ENCODE results near the gene CD248. TPM values are rescaled to one million over a fixed set of nuclear protein-coding genes. Genes with fewer than 3 reads are reported as not detected.
A peak's percentile ranks its signal among the peaks of the same experiment; 100 is the strongest.

The CD248 gene
- total RNA-seq, 3 donors from 2014 or later: 17.3 to 69.1 (median 24.9) TPM

DNA sequence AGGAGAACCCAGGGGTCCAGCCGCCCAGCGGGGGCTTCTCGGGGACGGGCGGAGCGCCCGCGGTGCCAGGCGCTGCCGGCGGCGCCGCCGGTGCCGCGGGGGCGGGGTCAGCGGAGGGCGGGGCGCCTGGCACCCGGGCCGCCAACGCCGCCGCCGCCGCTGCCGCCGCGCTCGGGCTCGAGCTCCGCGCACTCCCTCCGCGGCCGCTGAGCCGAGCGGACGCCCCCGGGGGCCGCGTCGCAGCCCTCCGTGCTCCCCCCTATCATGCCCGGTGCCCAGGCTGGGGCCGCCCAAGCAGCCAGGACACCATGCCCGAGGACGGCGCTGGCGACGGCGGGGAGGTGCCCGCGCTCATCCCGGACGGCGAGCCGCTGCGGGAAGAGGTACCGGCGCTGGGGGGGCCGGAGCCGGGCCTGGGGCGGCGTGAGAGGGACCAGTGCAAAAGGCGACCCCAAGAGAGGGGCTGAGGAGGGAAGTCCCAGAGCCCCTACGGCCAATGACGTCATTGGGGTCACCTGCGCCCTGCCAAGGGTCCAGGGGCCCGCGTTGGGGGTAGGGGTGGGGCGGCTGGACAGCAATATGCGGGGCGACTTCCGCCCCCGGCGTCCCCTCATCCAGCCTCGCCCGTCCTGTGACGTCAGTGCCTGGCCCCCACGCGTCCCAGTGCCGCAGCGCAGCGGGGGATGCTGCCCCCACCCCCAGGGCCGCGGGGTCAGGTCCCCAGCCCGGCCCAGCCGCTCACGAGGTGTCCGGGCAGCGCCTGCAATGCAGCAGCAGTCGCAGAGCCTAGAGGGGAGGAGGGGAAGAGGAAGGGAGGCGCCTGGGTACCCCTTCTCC lies 24.9 kb downstream of the CD248 start, which contains the start of gene TMEM151A:
TMEM151A (plus strand) TSS at position 189 of the 837 bp plus-strand sequence; CDS start at position 309, 120 bp downstream.
- TF ChIP-seq POLR2A (IDR thresholded peaks at IDR 0.05) (no peak), POLR2AphosphoS5 (IDR thresholded peaks at IDR 0.05) (no peak)
- TF ChIP-seq, protein P1, sequence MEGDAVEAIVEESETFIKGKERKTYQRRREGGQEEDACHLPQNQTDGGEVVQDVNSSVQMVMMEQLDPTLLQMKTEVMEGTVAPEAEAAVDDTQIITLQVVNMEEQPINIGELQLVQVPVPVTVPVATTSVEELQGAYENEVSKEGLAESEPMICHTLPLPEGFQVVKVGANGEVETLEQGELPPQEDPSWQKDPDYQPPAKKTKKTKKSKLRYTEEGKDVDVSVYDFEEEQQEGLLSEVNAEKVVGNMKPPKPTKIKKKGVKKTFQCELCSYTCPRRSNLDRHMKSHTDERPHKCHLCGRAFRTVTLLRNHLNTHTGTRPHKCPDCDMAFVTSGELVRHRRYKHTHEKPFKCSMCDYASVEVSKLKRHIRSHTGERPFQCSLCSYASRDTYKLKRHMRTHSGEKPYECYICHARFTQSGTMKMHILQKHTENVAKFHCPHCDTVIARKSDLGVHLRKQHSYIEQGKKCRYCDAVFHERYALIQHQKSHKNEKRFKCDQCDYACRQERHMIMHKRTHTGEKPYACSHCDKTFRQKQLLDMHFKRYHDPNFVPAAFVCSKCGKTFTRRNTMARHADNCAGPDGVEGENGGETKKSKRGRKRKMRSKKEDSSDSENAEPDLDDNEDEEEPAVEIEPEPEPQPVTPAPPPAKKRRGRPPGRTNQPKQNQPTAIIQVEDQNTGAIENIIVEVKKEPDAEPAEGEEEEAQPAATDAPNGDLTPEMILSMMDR (IDR thresholded peaks at IDR 0.05): no peak
- no peaks in the 10 kb centered on the region for H3K9me3 ChIP-seq
- no peak for DNase-seq (ENCODE audit: low spot score in 2 of 2)
- peaks cover 0 to 15% of the 10 kb centered on the region in 2 donors for H3K4me1 ChIP-seq
- no peak within 1 kb of the TSS for H3K27ac ChIP-seq
- intact Hi-C loops (cut with DNase I; ENCODE audit: low total_unique reads): loop anchor here (1.0 kb wide), 1 partner anchor 33 kb away; no protein-coding TSS in a partner anchor
- peak within 1 kb of the TSS; percentile 32 to 66 (median 42) for H3K4me3 ChIP-seq
- H3K27me3 ChIP-seq: peaks cover 5 to 39% of the 10 kb centered on the region in 2 donors
- no peaks in the 10 kb centered on the region for H3K36me3 ChIP-seq

DNA sequence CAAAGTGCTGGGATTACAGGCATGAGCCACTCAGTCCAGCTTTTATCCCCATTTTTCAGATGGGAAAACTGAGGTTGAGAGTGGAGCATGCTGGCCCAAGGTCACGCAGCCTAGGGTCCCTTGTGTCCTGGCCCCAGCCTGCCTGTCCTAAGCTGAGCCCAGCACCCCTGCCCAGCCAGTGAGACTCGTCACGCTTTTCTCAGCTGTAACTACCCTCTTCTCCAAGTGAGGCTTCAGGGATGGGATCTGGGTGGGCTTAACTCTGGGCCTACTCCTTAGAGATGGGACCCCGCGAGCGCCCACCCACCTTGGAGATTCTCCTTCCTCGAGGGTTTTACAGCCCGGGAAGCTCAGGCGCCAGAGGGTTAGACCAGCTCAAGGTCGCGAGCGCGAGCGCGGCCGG lies 25.5 kb downstream of the CD248 start:
- Histone ChIP-seq H3K9me3 (no peaks in the 10 kb centered on the region), H3K27ac (no peak overlapping the region), H3K4me1 (peaks cover 0 to 15% of the 10 kb centered on the region in 2 donors), H3K36me3 (no peaks in the 10 kb centered on the region), H3K4me3 (peak overlapping the region in 2 of 3 donors; percentile 42 to 66), H3K27me3 (peaks cover 5 to 39% of the 10 kb centered on the region in 2 donors)
- intact Hi-C loops (cut with DNase I; ENCODE audit: low total_unique reads): no loop called here
- DNase-seq (ENCODE audit: low spot score in 2 of 2): no peak
- no peak for TF ChIP-seq POLR2A (IDR thresholded peaks at IDR 0.05)
- TF ChIP-seq, protein P1 (IDR thresholded peaks at IDR 0.05): no peak
- TF ChIP-seq POLR2AphosphoS5 (IDR thresholded peaks at IDR 0.05): no peak

DNA sequence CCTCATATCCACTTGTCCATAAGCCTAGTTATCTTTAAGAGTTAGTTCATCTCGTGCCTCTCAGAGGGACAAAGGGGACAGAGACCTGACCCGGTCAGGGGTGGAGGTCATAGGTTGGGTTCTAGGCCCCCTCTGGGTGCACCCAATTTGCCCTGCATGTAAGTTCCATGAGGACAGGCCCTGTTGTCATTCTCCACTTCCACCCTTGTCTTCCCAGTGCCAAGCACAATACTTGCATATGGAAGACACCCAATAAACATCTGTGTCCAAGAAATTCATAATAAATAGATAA lies 26.6 kb downstream of the CD248 start:
- H3K4me1 ChIP-seq: peaks cover 0 to 15% of the 10 kb centered on the region in 2 donors
- peaks cover 5 to 35% of the 10 kb centered on the region in 2 donors for H3K27me3 ChIP-seq
- H3K36me3 ChIP-seq: no peaks in the 10 kb centered on the region
- TF ChIP-seq, protein P1 (IDR thresholded peaks at IDR 0.05): no peak
- TF ChIP-seq POLR2A (IDR thresholded peaks at IDR 0.05) (no peak), POLR2AphosphoS5 (IDR thresholded peaks at IDR 0.05) (no peak)
- H3K27ac ChIP-seq: no peak overlapping the region
- no peaks in the 10 kb centered on the region for H3K9me3 ChIP-seq
- no peak for DNase-seq (ENCODE audit: low spot score in 2 of 2)
- intact Hi-C loops (cut with DNase I; ENCODE audit: low total_unique reads): no loop called here
- H3K4me3 ChIP-seq: no peak overlapping the region

DNA sequence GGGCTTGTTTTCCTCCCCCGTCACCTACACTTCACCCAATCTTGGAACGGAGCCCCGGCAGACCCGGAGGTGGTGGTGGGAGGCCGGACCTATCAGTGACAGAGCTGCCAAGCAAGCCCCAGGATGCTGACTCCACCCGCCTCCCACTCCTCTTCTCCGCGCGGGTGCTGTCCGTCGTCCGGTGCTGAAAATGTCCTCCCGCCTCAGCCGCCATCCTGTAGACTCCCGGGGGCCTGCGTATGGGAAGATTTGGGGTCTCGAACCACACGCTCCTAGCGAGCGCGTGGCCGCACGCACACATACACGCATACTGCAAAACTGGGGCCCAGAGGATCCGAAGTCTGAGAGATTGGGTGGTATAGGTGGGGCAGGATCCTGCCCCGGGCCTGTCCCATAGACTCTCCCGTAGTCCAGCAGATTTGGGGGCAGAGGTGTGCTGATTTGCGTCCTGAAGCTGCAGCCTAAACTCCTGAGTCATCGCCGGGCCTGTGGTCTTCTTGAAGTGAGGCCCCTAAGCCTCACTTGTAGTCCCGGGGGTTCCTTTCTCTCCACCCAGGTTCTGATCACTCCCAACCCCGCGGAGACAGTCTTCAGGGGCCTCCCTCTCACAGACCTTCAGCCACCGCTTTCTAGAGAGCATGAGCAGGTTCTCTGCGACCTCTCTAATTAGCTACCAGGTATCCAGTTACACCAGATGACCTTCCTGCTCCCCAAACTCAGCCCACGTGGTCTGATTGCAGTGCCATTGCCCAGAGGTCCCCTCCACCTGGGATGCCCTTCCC lies 27.1 kb downstream of the CD248 start:
- H3K4me3 ChIP-seq: peak overlapping the region; percentile 72 to 99 (median 84)
- H3K4me1 ChIP-seq: peaks cover 0 to 15% of the 10 kb centered on the region in 2 donors
- peak overlapping the region; percentile 97 to 98 for H3K27ac ChIP-seq
- intact Hi-C loops (cut with DNase I; ENCODE audit: low total_unique reads): loop anchor here (10.0 kb wide), 1 partner anchor 355 kb away; no protein-coding TSS in a partner anchor
- H3K9me3 ChIP-seq: no peaks in the 10 kb centered on the region
- no peaks in the 10 kb centered on the region for H3K36me3 ChIP-seq
- peaks cover 5 to 30% of the 10 kb centered on the region in 2 donors for H3K27me3 ChIP-seq
- DNase-seq (ENCODE audit: low spot score in 2 of 2): peak in 1 of 2 donors; percentile 72
- TF ChIP-seq, protein P1 (IDR thresholded peaks at IDR 0.05): no peak
- TF ChIP-seq POLR2A (IDR thresholded peaks at IDR 0.05) (no peak), POLR2AphosphoS5 (IDR thresholded peaks at IDR 0.05) (no peak)
